ENCODE data around the gene FCGR2B.
A peak's percentile ranks its signal among the peaks of the same experiment; 100 is the strongest.
"Not testable (repeated sequence)": the region's sequence is repeated elsewhere in the genome, so short reads cannot be mapped to it uniquely, and the experiment has no call there.

The FCGR2B gene

GRCh38 chr1:161662684-161663339 lies at the start of gene FCGR2B:
FCGR2B (plus strand) TSS chr1:161663143; CDS start chr1:161663242, 99 bp downstream.
- DNase-seq (ENCODE audit: low spot score): not testable (repeated sequence)

GRCh38 chr1:161616417-161616816 lies 46.5 kb upstream of the FCGR2B start:
- not testable (repeated sequence) for DNase-seq (ENCODE audit: low spot score)

DNA sequence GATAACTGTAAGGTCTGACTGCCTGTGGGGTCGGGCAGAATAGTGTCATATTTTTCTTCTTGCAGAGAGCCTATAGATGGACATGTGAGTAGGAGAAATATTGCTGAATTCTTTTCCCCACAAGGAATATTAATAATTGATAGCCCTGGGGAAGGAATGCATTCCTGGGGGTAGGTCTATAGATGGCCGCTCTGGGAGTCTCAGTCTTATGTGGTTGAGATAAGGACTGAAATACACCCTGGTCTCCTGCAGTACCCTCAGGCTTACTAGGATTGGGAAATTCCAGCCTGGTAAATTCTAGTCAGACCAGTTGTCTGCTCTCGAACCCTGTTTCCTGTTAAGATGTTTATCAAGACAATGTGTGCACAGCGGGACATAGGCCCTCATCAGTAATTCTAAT lies 44.4 kb upstream of the FCGR2B start:
- DNase-seq (ENCODE audit: low spot score): not testable (repeated sequence)

GRCh38 chr1:161620399-161620798 lies 42.5 kb upstream of the FCGR2B start:
- not testable (repeated sequence) for DNase-seq (ENCODE audit: low spot score)

GRCh38 chr1:161621181-161622000 lies 41.6 kb upstream of the FCGR2B start:
- peak; percentile 81 for DNase-seq (ENCODE audit: low spot score)

GRCh38 chr1:161622054-161622453 lies 40.9 kb upstream of the FCGR2B start:
- DNase-seq (ENCODE audit: low spot score): peak; percentile 18

GRCh38 chr1:161623401-161624051 lies 39.4 kb upstream of the FCGR2B start:
- not testable (repeated sequence) for DNase-seq (ENCODE audit: low spot score)

- not testable (repeated sequence) for DNase-seq (ENCODE audit: low spot score)
These were observed 38.3 kb upstream of the FCGR2B start for GRCh38 chr1:161624605-161625004.

DNA sequence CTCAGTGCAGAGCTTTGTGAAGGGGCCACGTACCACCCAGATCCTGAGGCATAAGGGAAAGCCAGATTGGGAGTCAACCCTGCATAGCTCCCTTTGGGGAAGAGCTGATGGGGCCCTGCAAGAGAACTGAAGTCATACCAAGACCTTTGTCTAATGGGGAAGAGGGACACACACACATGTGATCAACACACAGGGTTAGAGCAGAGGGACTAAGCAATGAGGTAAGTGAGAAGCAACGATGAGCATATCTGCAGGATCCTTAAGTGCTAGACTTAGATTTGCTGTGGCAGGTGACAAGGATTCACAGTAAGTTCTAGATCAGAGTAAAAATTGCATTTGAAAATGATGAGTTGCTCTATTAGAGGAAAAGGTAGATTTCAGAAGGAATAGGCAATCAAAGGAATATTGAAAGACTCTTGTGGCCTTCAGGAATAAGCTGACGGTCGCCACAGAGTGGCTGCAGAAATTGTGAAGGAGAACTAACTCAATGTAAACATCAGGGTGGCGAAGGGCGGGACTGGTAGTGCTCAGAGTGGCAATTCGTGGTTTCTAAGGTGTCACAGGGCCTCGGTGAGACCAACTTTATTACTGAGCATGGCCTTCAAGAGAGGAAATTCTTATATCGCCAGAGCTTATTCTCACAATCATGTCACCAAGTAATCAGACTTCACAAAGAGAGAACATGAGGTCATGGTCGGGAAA lies 36.3 kb upstream of the FCGR2B start:
- not testable (repeated sequence) for DNase-seq (ENCODE audit: low spot score)

DNA sequence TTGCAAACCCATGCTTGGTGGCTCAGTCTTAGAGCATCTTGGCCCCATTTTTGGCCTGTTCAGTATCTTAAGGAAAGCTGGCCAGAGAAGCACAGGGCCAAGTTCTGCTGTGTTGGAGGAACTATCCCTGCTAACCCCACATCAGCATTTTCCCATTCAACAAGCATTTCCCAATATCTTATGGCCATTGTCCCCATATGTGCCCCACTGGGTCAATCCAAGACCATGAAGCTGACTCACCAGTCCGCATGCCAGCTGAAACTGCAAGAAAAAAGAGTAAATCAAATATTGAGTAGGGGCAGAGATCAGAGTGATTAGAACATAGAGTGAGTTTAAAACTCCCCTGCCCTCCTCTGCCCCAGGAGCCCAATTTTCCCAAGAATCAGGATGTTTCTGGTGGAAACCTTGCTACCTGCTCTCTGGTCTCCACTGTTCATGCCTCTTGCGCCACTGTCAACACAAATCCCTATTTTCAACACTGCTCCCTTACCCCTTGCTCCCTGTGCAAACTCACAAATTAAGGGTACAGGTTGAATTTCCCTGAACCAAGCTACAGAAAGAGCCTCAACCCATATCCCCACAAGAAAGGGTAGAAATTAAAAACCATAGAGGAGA lies 32.7 kb upstream of the FCGR2B start:
- DNase-seq (ENCODE audit: low spot score): not testable (repeated sequence)

DNA sequence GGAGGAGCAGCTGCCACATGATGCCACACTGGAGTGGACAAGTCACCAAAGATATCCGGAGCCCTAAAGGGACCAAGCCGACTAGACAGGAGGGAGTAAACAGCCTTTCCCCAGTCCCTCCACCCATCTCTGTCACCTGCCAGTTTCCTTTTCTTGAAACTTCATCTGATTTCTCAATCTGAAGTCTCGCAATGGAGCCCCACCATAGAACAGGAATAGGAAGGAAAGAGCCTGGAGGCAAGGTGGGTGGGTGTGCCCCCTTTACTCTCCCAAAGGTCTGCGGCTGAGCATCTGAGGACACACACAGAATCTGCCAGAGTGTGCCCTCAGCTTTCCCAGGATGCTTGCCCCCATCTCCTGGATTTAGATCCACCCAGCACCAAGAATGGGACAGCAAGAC lies 31.9 kb upstream of the FCGR2B start, which contains the start of gene FCGR3B:
TSS of gene FCGR3B (minus strand) at position 101 of the 400 bp plus-strand sequence. CDS start at position 19, 82 bp downstream.
- no peak for DNase-seq (ENCODE audit: low spot score)

DNA sequence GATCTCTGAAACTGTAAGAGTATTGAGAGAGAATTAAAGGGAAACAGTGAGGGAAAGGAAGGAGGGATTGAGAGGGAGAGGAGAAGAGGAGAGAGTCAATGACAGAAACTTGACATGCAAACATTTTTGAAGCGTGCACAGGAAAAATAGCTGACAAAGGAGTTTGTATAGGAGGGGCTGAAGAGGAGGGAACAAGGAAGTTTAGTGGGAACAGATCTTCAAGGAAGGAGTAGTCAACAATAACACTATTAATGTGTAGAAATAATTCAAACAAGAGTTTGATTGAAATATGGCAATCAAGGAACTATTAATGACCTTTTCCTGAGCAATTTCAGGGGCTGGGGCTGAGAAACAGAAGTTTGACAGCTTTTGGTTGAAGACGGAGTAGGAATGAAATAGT lies 27.9 kb upstream of the FCGR2B start:
- DNase-seq (ENCODE audit: low spot score): not testable (repeated sequence)

DNA sequence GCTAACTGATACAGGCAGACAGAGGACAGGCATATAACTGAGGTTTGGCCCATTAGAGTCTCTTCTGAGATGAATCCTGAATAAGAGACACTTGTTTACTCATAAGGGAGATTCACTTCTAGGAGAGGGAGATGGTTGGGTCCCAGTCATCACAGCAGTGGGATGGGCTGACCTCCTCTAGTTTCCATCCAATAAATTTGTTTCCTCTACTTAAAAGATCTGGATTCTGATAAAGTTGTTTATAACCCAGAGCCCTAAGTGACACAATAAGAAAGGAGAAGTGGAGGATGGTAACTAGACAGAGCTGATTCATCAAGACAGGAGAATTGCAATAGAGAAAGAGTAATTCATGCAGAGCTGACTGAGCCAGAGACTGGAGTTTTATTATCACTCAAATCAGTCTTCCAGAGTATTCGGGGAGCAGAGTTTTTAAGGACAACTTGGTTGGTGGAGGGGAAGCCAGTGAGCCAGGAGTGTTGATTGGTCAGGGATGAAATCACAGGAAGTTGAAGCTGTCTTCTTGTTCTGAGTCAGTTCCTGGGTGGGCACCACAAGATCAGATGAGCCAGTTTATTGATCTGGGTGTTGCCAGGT lies 26.7 kb upstream of the FCGR2B start:
- DNase-seq (ENCODE audit: low spot score): not testable (repeated sequence)

DNA sequence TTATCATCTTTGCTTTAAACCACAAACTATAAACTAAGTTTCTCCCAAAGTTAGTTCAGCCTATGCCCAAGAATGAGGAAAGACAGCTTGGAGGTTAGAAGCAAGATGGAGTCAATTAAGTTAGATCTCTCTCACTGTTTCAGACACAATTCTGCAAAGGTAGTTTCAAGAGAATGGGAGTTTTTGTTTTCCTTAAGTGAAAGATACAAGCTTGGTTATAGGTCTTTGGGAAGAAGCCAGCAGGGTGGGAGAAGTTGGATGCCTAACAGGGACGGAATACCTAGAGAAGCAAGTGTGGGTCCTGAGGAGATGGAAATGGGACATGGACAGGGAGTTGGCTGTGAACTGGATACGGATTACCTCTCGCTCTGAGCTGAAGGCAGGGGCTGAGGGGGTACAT lies 26.0 kb upstream of the FCGR2B start:
- DNase-seq (ENCODE audit: low spot score): not testable (repeated sequence)

GRCh38 chr1:161638251-161638993 lies 24.5 kb upstream of the FCGR2B start:
- DNase-seq (ENCODE audit: low spot score): not testable (repeated sequence)

DNA sequence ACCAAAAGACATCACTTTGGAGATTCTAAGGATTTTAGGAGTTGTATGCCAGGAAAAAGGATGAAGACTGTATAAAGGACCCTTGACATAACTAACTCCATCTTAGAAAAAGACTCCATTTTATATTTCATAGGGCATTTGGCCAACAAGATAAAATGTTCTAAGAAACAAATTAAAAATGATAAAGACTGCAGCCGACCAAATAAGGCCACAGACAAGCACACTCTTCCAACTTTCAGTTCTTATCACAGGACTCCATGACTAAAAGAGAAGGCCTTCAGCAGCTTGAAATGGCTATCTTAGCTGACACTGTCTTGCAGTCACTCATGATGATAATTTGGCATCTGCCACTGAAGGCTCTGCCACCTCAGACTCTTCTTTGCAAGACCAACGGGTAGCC lies 23.7 kb upstream of the FCGR2B start:
- not testable (repeated sequence) for DNase-seq (ENCODE audit: low spot score)

DNA sequence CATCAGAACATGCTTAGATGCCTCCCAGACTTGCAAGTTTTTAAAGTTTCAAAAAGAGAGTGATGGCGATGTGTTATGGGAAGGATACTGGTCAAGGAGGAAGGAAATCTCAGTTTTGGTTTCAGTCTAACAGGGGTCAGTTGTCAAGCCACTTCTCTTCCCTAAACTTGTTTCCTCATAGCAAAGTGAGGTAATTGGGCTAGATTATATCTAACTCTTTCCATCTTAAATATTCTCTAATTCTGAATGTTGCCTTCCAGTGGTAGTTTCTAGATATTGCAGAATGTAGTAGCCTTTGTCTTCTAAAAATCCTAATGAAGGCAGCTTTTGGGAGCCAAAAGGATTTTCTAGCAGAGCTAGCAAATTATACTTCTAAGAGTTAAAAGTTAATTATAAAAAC lies 20.2 kb upstream of the FCGR2B start:
- not testable (repeated sequence) for DNase-seq (ENCODE audit: low spot score)

GRCh38 chr1:161643481-161644208 lies 19.3 kb upstream of the FCGR2B start:
- DNase-seq (ENCODE audit: low spot score): not testable (repeated sequence)

DNA sequence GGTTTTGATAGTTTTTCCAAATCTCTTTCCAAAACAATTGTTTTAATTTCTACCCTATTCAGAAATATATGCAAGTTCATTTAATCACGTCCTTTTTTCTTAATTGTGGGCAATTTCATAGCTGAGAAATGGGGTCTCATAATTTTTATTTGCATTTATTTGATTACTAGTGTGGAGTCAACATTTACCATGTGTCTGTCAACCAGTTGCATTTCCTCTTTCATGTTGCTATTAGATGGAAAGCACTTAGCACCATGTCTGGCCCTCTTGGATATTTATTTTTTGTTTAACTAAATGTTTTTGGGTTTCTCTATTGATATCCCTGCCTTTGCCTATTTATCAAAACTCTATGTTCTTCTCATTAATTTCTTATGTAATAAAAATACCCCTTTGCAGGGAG lies 18.1 kb upstream of the FCGR2B start:
- not testable (repeated sequence) for DNase-seq (ENCODE audit: low spot score)
